T-cell (primary cell): Measurements from ENCODE around the gene OCA2. TPM values are rescaled to one million over a fixed set of nuclear protein-coding genes. Genes with fewer than 3 reads are reported as not detected.

ENCODE experiments used
- ATAC-seq, 4 experiments: fragments of 200-7000 bp in 3 of 4; fragments of 150-1000 bp in 1 of 4; cut with Tn5 transposase; replicated peaks in 1 of 4; 1 replicate in 3 of 4; 2 replicates in 1 of 4; pipeline ENCODE4 v1.10.0; 2021; ENCODE audit warnings: moderate library complexity in 3 of 4, mild to moderate bottlenecking in 2 of 4, moderate number of reproducible peaks in 1 of 4
- CTCF ChIA-PET, 2 donors: fragments of 300-600 bp; sonication (Branson Sonifier 250); formaldehyde crosslinking; loops; one replicate each; lab custom pipeline; 2022; ENCODE audit warnings: antibody characterized with exemption in 2 of 2; lab: Charles Lee
- POLR2A ChIA-PET, 2 donors: fragments of 300-600 bp; sonication (Branson Sonifier 250); formaldehyde crosslinking; loops; one replicate each; lab custom pipeline; 2022; ENCODE audit warnings: antibody characterized with exemption in 2 of 2; lab: Charles Lee
- DNase-seq, 35 experiments: peaks; one replicate each; pipeline versions ENCODE4 v3.0.0 to v3.0.0-alpha.2; 2013 to 2023
- H3K27ac ChIP-seq: one replicate; pipeline ENCODE4 v1.5.1; 2013; ENCODE audit warnings: low read length
- H3K27me3 ChIP-seq, 2 experiments: replicated peaks in 1 of 2; 1 replicate in 1 of 2; 2 replicates in 1 of 2; pipeline versions ENCODE4 v1.6.1 to v1.7.0; 2013; ENCODE audit warnings: low read length in 1 of 2, mixed read lengths in 1 of 2; ENCODE audit not compliant: control insufficient read depth in 2 of 2, insufficient read depth in 2 of 2; ENCODE audit errors: extremely low read depth in 1 of 2
- H3K36me3 ChIP-seq, 2 donors: 1 replicate in 1 of 2; 2 replicates in 1 of 2; pipeline versions ENCODE4 v1.6.1 to v1.7.0; 2013; ENCODE audit warnings: low read length in 1 of 2; ENCODE audit not compliant: control insufficient read depth in 2 of 2, insufficient read depth in 1 of 2; ENCODE audit errors: extremely low read depth in 1 of 2
- H3K4me1 ChIP-seq, 2 experiments: 1 replicate in 1 of 2; 2 replicates in 1 of 2; pipeline versions ENCODE4 v1.6.1 to v1.7.0; 2013; ENCODE audit warnings: low read length in 2 of 2, mixed read lengths in 1 of 2; ENCODE audit not compliant: insufficient read depth in 2 of 2, control insufficient read depth in 1 of 2; ENCODE audit errors: extremely low read depth in 1 of 2
- H3K4me3 ChIP-seq, 2 donors: 1 replicate in 1 of 2; 2 replicates in 1 of 2; pipeline versions ENCODE4 v1.5.1 to v1.7.0; 2013; ENCODE audit warnings: mild to moderate bottlenecking in 2 of 2, low read length in 1 of 2, moderate library complexity in 1 of 2; ENCODE audit not compliant: control insufficient read depth in 1 of 2; ENCODE audit errors: extremely low read depth in 1 of 2
- H3K9me3 ChIP-seq: 2 replicates; pipeline ENCODE4 v1.7.0; 2013
- H3K27ac Mint-ChIP-seq, 2 donors: one replicate each; pipeline ENCODE4 v1.8.0; 2020 to 2021; ENCODE audit warnings: mild to moderate bottlenecking in 2 of 2, mixed read lengths in 2 of 2
- H3K27me3 Mint-ChIP-seq, 2 donors: one replicate each; pipeline ENCODE4 v1.8.0; 2021 to 2022; ENCODE audit warnings: mixed read lengths in 2 of 2
- H3K36me3 Mint-ChIP-seq: one replicate; pipeline ENCODE4 v1.8.0; 2021; ENCODE audit warnings: mixed read lengths
- H3K4me1 Mint-ChIP-seq, 3 donors: one replicate each; pipeline ENCODE4 v1.8.0; 2020 to 2022; ENCODE audit warnings: mixed read lengths in 3 of 3, mild to moderate bottlenecking in 1 of 3
- H3K4me3 Mint-ChIP-seq, 3 donors: one replicate each; pipeline ENCODE4 v1.8.0; 2020 to 2022; ENCODE audit warnings: mild to moderate bottlenecking in 3 of 3, mixed read lengths in 3 of 3, moderate library complexity in 3 of 3
- H3K9me3 Mint-ChIP-seq, 3 donors: one replicate each; pipeline ENCODE4 v1.8.0; 2020 to 2022; ENCODE audit warnings: mixed read lengths in 3 of 3
- WGBS: methylation state at CpG from one replicate; pipeline ENCODE4 v1.1.5; 2013; ENCODE audit warnings: missing lambda C conversion rate; ENCODE audit not compliant: insufficient coverage; 5-methylcytosine and 5-hydroxymethylcytosine counted together
- total RNA-seq, 35 experiments: library from RNA in 6 of 35; stranded (reverse) in 6 of 35; fragments of 120-200 nt in 1 of 35; gene quantifications; one replicate each; pipeline versions ENCODE4 v1.2.1 to v1.2.4 and lab custom pipeline; 2013 to 2026

The OCA2 gene
- total RNA-seq, 5 donors from 2014 or later (not counting 1 experiment from before 2014, with no cell fraction given) = 0.19 to 0.67 TPM; not detected in 3

DNA sequence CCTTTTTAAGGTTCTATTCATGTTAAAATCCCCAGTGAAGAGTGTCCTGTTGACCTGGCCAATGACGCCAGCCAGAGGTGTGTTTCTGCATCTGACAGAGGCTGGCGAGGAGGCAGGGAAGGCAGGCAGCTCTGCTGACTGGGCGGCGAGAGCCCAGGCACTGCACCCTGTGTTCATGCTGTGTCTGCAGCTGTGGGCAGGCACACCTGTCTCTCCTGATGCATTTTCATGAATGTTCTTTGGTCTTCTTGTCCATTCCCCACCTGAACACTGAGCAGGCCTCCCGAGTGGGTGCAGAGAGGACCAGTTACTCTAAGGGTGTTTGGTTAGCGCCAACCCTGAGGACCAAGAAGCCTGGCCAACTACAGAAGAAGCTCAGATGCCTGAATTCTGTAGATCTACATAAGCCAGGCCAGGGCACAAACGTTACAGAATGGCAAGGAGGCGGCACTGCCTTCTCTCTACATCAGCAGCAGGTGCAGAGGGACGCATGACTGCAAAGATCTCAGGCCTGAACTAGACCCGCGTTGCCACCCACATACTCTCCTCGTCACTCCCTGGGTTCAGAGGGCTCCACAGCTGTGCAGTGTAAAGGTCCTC is 233.7 kb downstream of the OCA2 start:
- no peaks in the 10 kb centered on the region for H3K36me3 Mint-ChIP-seq
- WGBS = 73% methylated on average over 11 of the region's 12 CpGs
- H3K27me3 Mint-ChIP-seq = no peaks in the 10 kb centered on the region
- peaks cover 2 to 14% (median 8%) of the 10 kb centered on the region in 3 donors for H3K9me3 Mint-ChIP-seq
- no peaks in the 10 kb centered on the region for H3K9me3 ChIP-seq
- no peaks in the 10 kb centered on the region for H3K4me1 ChIP-seq
- ChIA-PET POLR2A (no interaction called here), CTCF (no interaction called here)
- no peaks in the 10 kb centered on the region for H3K27me3 ChIP-seq
- no peak overlapping the region for H3K4me3 ChIP-seq
- no peak overlapping the region for H3K27ac ChIP-seq
- H3K27ac Mint-ChIP-seq = no peak overlapping the region
- H3K4me1 Mint-ChIP-seq = no peaks in the 10 kb centered on the region
- no peaks in the 10 kb centered on the region for H3K36me3 ChIP-seq
- no peak overlapping the region for H3K4me3 Mint-ChIP-seq
- DNase-seq = no peak
- ATAC-seq = no peak

DNA sequence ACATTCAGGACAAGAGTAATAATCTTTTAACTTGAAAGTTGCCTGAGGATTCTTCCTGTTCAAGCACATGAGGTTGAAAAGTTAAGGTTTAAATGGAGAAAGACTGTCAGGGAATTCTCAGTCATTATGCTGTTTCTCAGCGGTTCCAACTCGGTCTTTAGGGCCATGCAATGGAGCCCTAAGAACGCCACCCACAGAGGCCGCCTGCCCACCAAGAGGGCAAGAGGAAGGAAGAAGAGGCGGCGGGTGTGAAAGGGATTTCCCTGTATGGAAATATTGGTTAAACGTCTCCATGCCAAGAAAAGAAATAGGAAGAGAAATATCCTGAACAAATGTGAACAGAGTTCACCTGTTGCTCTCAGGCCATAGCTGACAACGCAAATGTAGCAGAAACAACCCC is 234.4 kb downstream of the OCA2 start:
- Histone ChIP-seq H3K27ac (no peak overlapping the region), H3K4me1 (no peaks in the 10 kb centered on the region), H3K36me3 (no peaks in the 10 kb centered on the region), H3K27me3 (no peaks in the 10 kb centered on the region), H3K4me3 (no peak overlapping the region), H3K9me3 (no peaks in the 10 kb centered on the region)
- no peak for DNase-seq
- Mint-ChIP-seq H3K27me3 (no peaks in the 10 kb centered on the region), H3K27ac (no peak overlapping the region), H3K4me1 (no peaks in the 10 kb centered on the region), H3K36me3 (no peaks in the 10 kb centered on the region), H3K9me3 (peaks cover 2 to 13% (median 8%) of the 10 kb centered on the region in 3 donors), H3K4me3 (no peak overlapping the region)
- ATAC-seq = no peak
- CTCF ChIA-PET = no interaction called here
- POLR2A ChIA-PET = no interaction called here
- WGBS = 87% methylated on average over 1 of the region's 8 CpGs

DNA sequence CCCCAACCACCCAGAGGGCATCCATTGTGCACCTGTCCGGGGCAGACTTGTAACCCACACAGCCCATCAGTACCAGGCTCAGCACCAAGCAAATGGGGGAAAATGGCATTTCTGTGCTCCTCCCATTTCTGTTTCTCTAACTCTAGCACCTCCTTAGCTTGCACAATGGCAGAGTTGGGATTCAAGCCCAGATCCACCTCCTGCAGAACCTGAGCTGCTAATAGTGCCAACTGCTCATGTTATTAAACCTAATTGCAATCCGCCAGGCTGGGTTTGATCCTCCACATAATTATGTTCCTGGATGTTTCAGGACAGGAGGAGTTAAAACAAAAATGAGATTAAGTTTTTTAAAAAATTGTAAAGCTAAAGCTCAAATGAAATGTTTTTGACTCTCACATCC is 235.0 kb downstream of the OCA2 start:
- H3K27ac ChIP-seq = no peak overlapping the region
- no peaks in the 10 kb centered on the region for H3K36me3 ChIP-seq
- DNase-seq (no peak), ATAC-seq (no peak)
- H3K4me3 ChIP-seq = no peak overlapping the region
- no peaks in the 10 kb centered on the region for H3K9me3 ChIP-seq
- Mint-ChIP-seq H3K4me1 (no peaks in the 10 kb centered on the region), H3K9me3 (peaks cover 2 to 13% (median 8%) of the 10 kb centered on the region in 3 donors), H3K27me3 (no peaks in the 10 kb centered on the region), H3K4me3 (no peak overlapping the region), H3K36me3 (no peaks in the 10 kb centered on the region), H3K27ac (no peak overlapping the region)
- no peaks in the 10 kb centered on the region for H3K4me1 ChIP-seq
- H3K27me3 ChIP-seq = no peaks in the 10 kb centered on the region
- WGBS = 73% methylated on average over 1 of the region's 2 CpGs
- ChIA-PET CTCF (no interaction called here), POLR2A (no interaction called here)

DNA sequence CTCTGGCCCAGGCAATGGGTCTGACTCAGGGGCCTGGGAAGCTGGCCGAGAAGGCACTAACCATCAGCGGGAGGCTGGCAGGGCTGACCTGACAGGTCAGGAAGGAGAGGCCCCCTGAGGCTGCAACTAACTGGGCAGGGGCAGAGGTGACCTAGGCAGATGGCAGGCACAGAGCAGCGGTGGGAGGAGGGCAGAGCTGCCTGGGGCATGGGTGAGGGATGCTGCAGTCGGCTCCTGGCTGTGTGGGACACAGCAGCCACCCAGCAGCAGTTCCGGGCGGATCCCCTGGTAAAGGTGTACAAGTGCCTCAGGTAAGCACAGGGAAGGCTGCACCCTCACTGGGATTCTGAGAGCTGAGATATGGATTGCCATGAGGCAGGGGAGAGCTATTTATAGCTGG is 236.1 kb downstream of the OCA2 start:
- no peak overlapping the region for H3K4me3 Mint-ChIP-seq
- H3K4me1 Mint-ChIP-seq = no peaks in the 10 kb centered on the region
- no peak overlapping the region for H3K27ac Mint-ChIP-seq
- H3K9me3 Mint-ChIP-seq = peaks cover 2 to 13% (median 8%) of the 10 kb centered on the region in 3 donors
- POLR2A ChIA-PET = no interaction called here
- ATAC-seq (no peak), DNase-seq (no peak)
- H3K36me3 ChIP-seq = no peaks in the 10 kb centered on the region
- 80% methylated on average over 6 of the region's 6 CpGs for WGBS
- CTCF ChIA-PET = no interaction called here
- no peaks in the 10 kb centered on the region for H3K9me3 ChIP-seq
- H3K27me3 ChIP-seq = no peaks in the 10 kb centered on the region
- no peak overlapping the region for H3K4me3 ChIP-seq
- H3K4me1 ChIP-seq = no peaks in the 10 kb centered on the region
- H3K36me3 Mint-ChIP-seq = no peaks in the 10 kb centered on the region
- H3K27me3 Mint-ChIP-seq = no peaks in the 10 kb centered on the region
- H3K27ac ChIP-seq = no peak overlapping the region

DNA sequence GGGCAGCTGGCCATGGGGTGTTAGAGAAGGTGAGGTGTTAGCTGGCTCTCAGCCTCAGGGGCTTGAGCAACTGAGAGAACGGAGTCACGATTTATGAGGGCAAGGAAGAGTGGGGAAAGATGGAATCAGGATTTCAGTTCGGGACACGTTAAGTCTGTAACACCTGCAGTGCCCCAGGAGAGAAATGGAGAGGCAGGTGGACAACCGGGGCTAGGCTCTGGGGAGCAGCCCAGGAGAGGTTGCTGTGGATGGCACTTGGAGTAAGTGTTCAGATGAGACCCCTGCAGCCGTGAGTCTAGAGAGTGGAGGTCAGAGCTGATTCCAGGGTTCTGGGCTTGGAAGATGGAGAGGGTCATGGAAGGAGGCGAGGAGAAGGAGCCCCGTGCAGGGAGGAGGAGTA is 237.9 kb downstream of the OCA2 start:
- H3K27ac Mint-ChIP-seq = no peak overlapping the region
- Histone ChIP-seq H3K4me1 (no peaks in the 10 kb centered on the region), H3K4me3 (no peak overlapping the region), H3K9me3 (no peaks in the 10 kb centered on the region), H3K36me3 (no peaks in the 10 kb centered on the region), H3K27ac (no peak overlapping the region), H3K27me3 (no peaks in the 10 kb centered on the region)
- H3K9me3 Mint-ChIP-seq = peaks cover 2 to 17% (median 16%) of the 10 kb centered on the region in 3 donors
- no peaks in the 10 kb centered on the region for H3K27me3 Mint-ChIP-seq
- H3K4me3 Mint-ChIP-seq = no peak overlapping the region
- H3K36me3 Mint-ChIP-seq = no peaks in the 10 kb centered on the region
- CTCF ChIA-PET = no interaction called here
- no peaks in the 10 kb centered on the region for H3K4me1 Mint-ChIP-seq
- POLR2A ChIA-PET = no interaction called here
- 72% methylated on average over 7 of the region's 8 CpGs for WGBS
- ATAC-seq = no peak
- no peak for DNase-seq

- CTCF ChIA-PET = no interaction called here
- Histone ChIP-seq H3K27me3 (peaks cover 0 to 5% of the 10 kb centered on the region in 2 experiments), H3K27ac (no peak overlapping the region), H3K4me1 (no peaks in the 10 kb centered on the region), H3K4me3 (no peak overlapping the region), H3K9me3 (no peaks in the 10 kb centered on the region), H3K36me3 (no peaks in the 10 kb centered on the region)
- Mint-ChIP-seq H3K4me3 (no peak overlapping the region), H3K36me3 (no peaks in the 10 kb centered on the region), H3K4me1 (no peaks in the 10 kb centered on the region), H3K9me3 (peaks cover 9 to 13% (median 12%) of the 10 kb centered on the region in 3 donors), H3K27ac (no peak overlapping the region), H3K27me3 (no peaks in the 10 kb centered on the region)
- ATAC-seq (no peak), DNase-seq (no peak)
- POLR2A ChIA-PET = no interaction called here
- WGBS = 94% methylated on average over 4 of the region's 4 CpGs
These were observed 244.0 kb downstream of the OCA2 start for GRCh38 chr15:27855137-27855536.

DNA sequence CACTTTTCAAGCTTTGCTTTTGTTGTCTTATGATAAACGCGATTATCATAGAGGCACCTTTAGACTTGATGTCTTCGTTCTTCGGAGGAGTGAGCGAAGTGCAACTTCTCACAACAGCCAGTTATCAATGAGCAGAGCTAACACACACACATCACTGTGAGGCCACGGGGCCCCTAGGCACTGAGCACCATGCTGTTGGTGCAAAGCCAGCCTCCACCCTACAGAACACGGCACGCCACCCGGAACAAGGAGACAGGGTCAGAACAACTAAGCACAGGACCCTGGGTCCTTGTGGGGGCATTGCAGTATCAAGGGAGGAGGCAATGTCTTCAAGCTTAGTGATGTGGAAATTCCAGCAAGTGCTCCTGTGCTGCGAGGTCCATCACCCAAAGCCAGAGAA is 244.5 kb downstream of the OCA2 start:
- ChIA-PET CTCF (no interaction called here), POLR2A (no interaction called here)
- no peaks in the 10 kb centered on the region for H3K27me3 Mint-ChIP-seq
- Histone ChIP-seq H3K36me3 (no peaks in the 10 kb centered on the region), H3K9me3 (no peaks in the 10 kb centered on the region), H3K27me3 (peaks cover 0 to 5% of the 10 kb centered on the region in 2 experiments), H3K27ac (no peak overlapping the region), H3K4me1 (no peaks in the 10 kb centered on the region), H3K4me3 (no peak overlapping the region)
- H3K27ac Mint-ChIP-seq = no peak overlapping the region
- ATAC-seq (no peak), DNase-seq (no peak)
- H3K36me3 Mint-ChIP-seq = no peaks in the 10 kb centered on the region
- no peak overlapping the region for H3K4me3 Mint-ChIP-seq
- WGBS = 94% methylated on average over 6 of the region's 10 CpGs
- H3K9me3 Mint-ChIP-seq = peaks cover 11 to 15% (median 13%) of the 10 kb centered on the region in 3 donors
- no peaks in the 10 kb centered on the region for H3K4me1 Mint-ChIP-seq
